Astrocyte (in vitro differentiated cells and primary cell): ENCODE results near the gene PSMA4.

ENCODE experiments used
- CTCF ChIP-seq: IDR thresholded peaks from 2 replicates; pipeline ENCODE4 v1.5.1; 2011; ENCODE audit warnings: low read depth, mild to moderate bottlenecking, inconsistent platforms, low read length, moderate library complexity; ENCODE audit not compliant: insufficient read depth
- EZH2 ChIP-seq: IDR thresholded peaks from 2 replicates; pipeline ENCODE4 v1.6.1; 2012; ENCODE audit warnings: mild to moderate bottlenecking, low read length, inconsistent platforms; ENCODE audit not compliant: insufficient read depth

DNA sequence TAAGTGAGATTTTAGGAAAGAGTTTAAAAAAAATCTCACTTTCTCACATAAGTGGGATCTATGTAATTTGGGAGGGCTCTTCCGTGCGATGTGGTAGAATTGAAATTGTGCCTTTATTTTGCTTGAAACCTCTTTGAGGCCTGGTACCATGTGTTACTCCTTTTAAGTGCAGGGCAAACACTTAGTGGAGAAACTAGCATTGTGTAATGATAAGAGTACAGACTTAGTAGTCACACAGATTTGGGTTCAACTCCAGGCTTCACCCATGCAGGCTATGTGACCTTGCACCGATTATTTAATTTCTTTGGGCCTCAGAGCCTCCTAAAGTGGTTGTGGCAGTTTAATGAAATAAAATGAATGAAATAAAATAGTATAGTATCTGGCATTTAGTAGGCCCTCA is 2.4 kb downstream of the PSMA4 start:
- no peak for TF ChIP-seq CTCF
- no peak for TF ChIP-seq EZH2
